GM12891 (cell line): Measurements from ENCODE around the gene CHRNE.

Experiments used
- POLR2A ChIP-seq: IDR thresholded peaks from 2 replicates; pipeline ENCODE4 v1.6.1; 2011; ENCODE audit warnings: low read depth, low read length, control low read depth
- POLR2AphosphoS5 ChIP-seq: IDR thresholded peaks from 2 replicates; pipeline ENCODE4 v1.6.1; 2011; ENCODE audit warnings: low read depth, low read length, control low read depth
- POU2F2 ChIP-seq: IDR thresholded peaks from 2 replicates; pipeline ENCODE4 v1.6.1; 2011; ENCODE audit warnings: low read depth, mild to moderate bottlenecking, control low read depth, low read length, moderate library complexity
- SPI1 ChIP-seq: IDR thresholded peaks from 2 replicates; pipeline ENCODE4 v1.6.1; 2011; ENCODE audit warnings: low read depth, low read length, control low read depth
- TAF1 ChIP-seq: IDR thresholded peaks from 2 replicates; pipeline ENCODE4 v1.6.1; 2011; ENCODE audit warnings: low read depth, low read length, control low read depth

GRCh38 chr17:4920351-4921048 is 17.6 kb upstream of the CHRNE start:
- no peak for TF ChIP-seq POLR2A
- no peak for TF ChIP-seq POLR2AphosphoS5
- TF ChIP-seq SPI1 = no peak
- TF ChIP-seq POU2F2 = no peak
- no peak for TF ChIP-seq TAF1
